Endothelial cell of umbilical vein (primary cell): ENCODE results near the gene SYTL3. TPM values are rescaled to one million over a fixed set of nuclear protein-coding genes. Genes with fewer than 3 reads are reported as not detected.

Source experiments
- BruUV-seq: library from RNA; stranded (reverse); fragments of 400-500 nt; replicated peaks from 2 replicates; lab custom pipeline; 2021; lab: Mats Ljungman, UMichigan
- CTCF ChIA-PET: fragments of 300-600, 350-600 bp; sonication (Branson Sonifier 250); formaldehyde crosslinking; loops from one replicate; lab custom pipeline; 2021; ENCODE audit warnings: antibody characterized with exemption, inconsistent platforms; lab: Charles Lee
- POLR2A ChIA-PET: fragments of 300-600, 350-600 bp; sonication (Branson Sonifier 250); formaldehyde crosslinking; loops from one replicate; lab custom pipeline; 2021; ENCODE audit warnings: antibody characterized with exemption, inconsistent platforms; lab: Charles Lee
- DNase-seq: peaks from one replicate; pipeline ENCODE4 v3.0.0-alpha.2; 2011; ENCODE audit warnings: low read depth, low spot score
- FAIRE-seq: peaks from 2 replicates; lab custom pipeline; 2011; peaks lifted over from hg19 to GRCh38; lab: Jason Lieb, UNC
- H2AFZ ChIP-seq: 2 replicates; pipeline ENCODE4 v1.6.0; 2012; ENCODE audit warnings: low read depth, low read length, control low read depth, inconsistent platforms
- H3K27ac ChIP-seq: 2 replicates; pipeline ENCODE4 v1.5.1; 2011; ENCODE audit warnings: low read depth, mild to moderate bottlenecking, control low read depth, low read length, moderate library complexity; ENCODE audit not compliant: insufficient read depth
- H3K27me3 ChIP-seq, 2 experiments: 2 replicates each; pipeline versions ENCODE4 v1.6.0 to v1.6.1; 2011; ENCODE audit warnings: low read length in 2 of 2, mixed read lengths in 1 of 2; ENCODE audit not compliant: control insufficient read depth in 2 of 2, insufficient read depth in 2 of 2
- H3K36me3 ChIP-seq, 2 experiments: 2 replicates in 1 of 2; 3 replicates in 1 of 2; pipeline ENCODE4 v1.5.1; 2011; ENCODE audit warnings: low read length in 2 of 2, mild to moderate bottlenecking in 1 of 2, moderate library complexity in 1 of 2; ENCODE audit not compliant: control insufficient read depth in 2 of 2, insufficient read depth in 2 of 2; ENCODE audit errors: extremely low read depth in 1 of 2
- H3K4me1 ChIP-seq: 3 replicates; pipeline ENCODE4 v1.5.1; 2011; ENCODE audit warnings: mild to moderate bottlenecking, low read length; ENCODE audit not compliant: control insufficient read depth, insufficient read depth; ENCODE audit errors: extremely low read depth
- H3K4me2 ChIP-seq: 2 replicates; pipeline ENCODE4 v1.6.1; 2011; ENCODE audit warnings: low read length, control low read depth, mixed read lengths; ENCODE audit not compliant: insufficient read depth
- H3K4me3 ChIP-seq, 3 experiments: fragments of 200-600 bp in 1 of 3; sonication (generic), shearing (Covaris generic) in 1 of 3; replicated peaks in 1 of 3; 2 replicates each; pipeline ENCODE4 v1.5.1; 2011 to 2016; ENCODE audit warnings: control low read depth in 3 of 3, low read length in 3 of 3, mild to moderate bottlenecking in 2 of 3, inconsistent platforms in 1 of 3, low read depth in 1 of 3, moderate library complexity in 1 of 3; ENCODE audit not compliant: insufficient read depth in 1 of 3
- H3K79me2 ChIP-seq: 2 replicates; pipeline ENCODE4 v1.6.0; 2012; ENCODE audit warnings: low read length, inconsistent platforms; ENCODE audit not compliant: control insufficient read depth, insufficient read depth
- H3K9ac ChIP-seq: replicated peaks from 2 replicates; pipeline ENCODE3; 2011; ENCODE audit warnings: low read length, control low read depth; ENCODE audit not compliant: insufficient read depth; ENCODE audit errors: extremely low read depth
- H3K9me1 ChIP-seq: replicated peaks from 3 replicates; pipeline ENCODE4 v1.6.0; 2011; ENCODE audit warnings: mild to moderate bottlenecking, low read length; ENCODE audit not compliant: control insufficient read depth, insufficient read depth; ENCODE audit errors: extremely low read depth
- H3K9me3 ChIP-seq: replicated peaks from 2 replicates; pipeline ENCODE4 v1.5.1; 2012; ENCODE audit warnings: low read length, inconsistent platforms; ENCODE audit not compliant: control insufficient read depth, insufficient read depth
- H4K20me1 ChIP-seq: replicated peaks from 2 replicates; pipeline ENCODE3; 2011; ENCODE audit warnings: mild to moderate bottlenecking, low read length; ENCODE audit not compliant: control insufficient read depth, insufficient read depth; ENCODE audit errors: extremely low read depth
- CTCF ChIP-seq, 2 donors: IDR thresholded peaks; 1 replicate in 1 of 2; 2 replicates in 1 of 2; pipeline ENCODE4 v1.5.1; 2011; ENCODE audit warnings: low read length in 2 of 2, mild to moderate bottlenecking in 2 of 2, moderate library complexity in 2 of 2, control low read depth in 1 of 2, inconsistent platforms in 1 of 2, low read depth in 1 of 2; ENCODE audit not compliant: insufficient read depth in 1 of 2; ENCODE audit errors: extremely low read depth in 1 of 2
- EZH2 ChIP-seq: IDR thresholded peaks from 2 replicates; pipeline ENCODE4 v1.6.1; 2012; ENCODE audit warnings: borderline replicate concordance, low read depth, mild to moderate bottlenecking, moderate library complexity, low read length, inconsistent platforms; ENCODE audit not compliant: severe bottlenecking
- FOS ChIP-seq: IDR thresholded peaks from 2 replicates; pipeline ENCODE4 v1.6.1; 2011; ENCODE audit warnings: mild to moderate bottlenecking, low read length, moderate library complexity, borderline replicate concordance; ENCODE audit not compliant: insufficient read depth
- GATA2 ChIP-seq: IDR thresholded peaks from 2 replicates; pipeline ENCODE4 v1.7.0; 2011; ENCODE audit warnings: low read depth, mild to moderate bottlenecking, moderate library complexity, mixed read lengths, low read length; ENCODE audit not compliant: insufficient read length, insufficient read depth
- JUN ChIP-seq: IDR thresholded peaks from 2 replicates; pipeline ENCODE4 v1.6.1; 2011; ENCODE audit warnings: borderline replicate concordance, low read depth; ENCODE audit not compliant: insufficient read length, insufficient read depth
- MAX ChIP-seq: IDR thresholded peaks from 2 replicates; pipeline ENCODE4 v1.6.1; 2011; ENCODE audit not compliant: insufficient read depth, insufficient read length
- MYC ChIP-seq: IDR thresholded peaks from one replicate; pipeline ENCODE4 v1.6.1; 2011; ENCODE audit warnings: mild to moderate bottlenecking, low read depth, low read length
- POLR2A ChIP-seq: IDR thresholded peaks from 2 replicates; pipeline ENCODE4 v1.6.1; 2012; ENCODE audit warnings: low read depth, mild to moderate bottlenecking, control low read depth, low read length
- POLR2AphosphoS5 ChIP-seq: IDR thresholded peaks from 2 replicates; pipeline ENCODE4 v1.6.1; 2012; ENCODE audit warnings: low read depth, mild to moderate bottlenecking, control low read depth, low read length, moderate library complexity; ENCODE audit not compliant: insufficient read depth
- dilution Hi-C: fragments of 300-500 bp; cut with MboI; formaldehyde crosslinking; loops from one replicate; pipeline ENCODE4 v1.15.0; 2019; ENCODE audit warnings: low sequenced_read_pairs; ENCODE audit not compliant: extremely low pct_ligation_motif_present
- intact Hi-C: fragments of 100-400 bp; cut with micrococcal nuclease; formaldehyde crosslinking; loops from one replicate; pipeline ENCODE4 v1.10.0; 2022
- polyA plus RNA-seq, 4 experiments: library from polyadenylated mRNA; depleted of rRNA in 3 of 4; stranded (reverse) in 3 of 4; unstranded in 1 of 4; fragments of >200 nt; gene quantifications; 2 replicates each; pipeline versions ENCODE4 v1.2.1 to v1.2.3, GENCODE V29; 2011 to 2012; ENCODE audit warnings: missing spikeins in 1 of 4
- total RNA-seq: library from RNA; stranded (reverse); gene quantifications from 2 replicates; pipeline ENCODE4 v1.2.3, GENCODE V29; 2021

Gene SYTL3
- total and polyA plus RNA-seq, 2 donors (not counting 3 experiments of a cell fraction or from before 2014, with no cell fraction given): 0.59 to 0.77 TPM

- H3K9me3 ChIP-seq: no peaks in the 10 kb centered on the region
- H3K27ac ChIP-seq: no peak overlapping the region
- DNase-seq: no peak
- H4K20me1 ChIP-seq: no peaks in the 10 kb centered on the region
- H3K9me1 ChIP-seq: no peaks in the 10 kb centered on the region
- BruUV-seq: no TSS peak
- FAIRE-seq: no peak
- peaks cover 41% of the 10 kb centered on the region for H3K79me2 ChIP-seq
- H2AFZ ChIP-seq: no peak overlapping the region
- POLR2A ChIA-PET: no interaction called here
- no peaks in the 10 kb centered on the region for H3K27me3 ChIP-seq
- no peak for TF ChIP-seq EZH2
- TF ChIP-seq POLR2A: no peak
- no peak for TF ChIP-seq FOS
- TF ChIP-seq MAX: no peak
- TF ChIP-seq GATA2: no peak
- no peak for TF ChIP-seq JUN
- TF ChIP-seq POLR2AphosphoS5: no peak
- no peak for TF ChIP-seq MYC
- no peak overlapping the region for H3K4me3 ChIP-seq
- CTCF ChIA-PET: interaction anchor here (1.0 to 2.0 kb wide), 4 partner anchors 10 to 424 kb away, joined by 3 to 8 read pairs (median 3); no protein-coding TSS in a partner anchor
- dilution Hi-C loops: no loop called here
- intact Hi-C loops: no loop called here
- peaks cover 20% of the 10 kb centered on the region for H3K4me1 ChIP-seq
- peaks cover 6 to 9% of the 10 kb centered on the region in 2 experiments for H3K36me3 ChIP-seq
- no peak overlapping the region for H3K9ac ChIP-seq
- no peak overlapping the region for H3K4me2 ChIP-seq
Observed at GRCh38 chr6:158638324-158638854, 11.5 kb upstream of the SYTL3 start.

GRCh38 chr6:158639056-158639455, 10.8 kb upstream of the SYTL3 start:
- H3K9ac ChIP-seq: no peak overlapping the region
- FAIRE-seq (no peak), DNase-seq (no peak)
- intact Hi-C loops: no loop called here
- H3K9me3 ChIP-seq: no peaks in the 10 kb centered on the region
- no peak overlapping the region for H2AFZ ChIP-seq
- TF ChIP-seq GATA2 (no peak), FOS (no peak), EZH2 (no peak), POLR2A (no peak), CTCF (IDR thresholded peaks at IDR 0.05; ENCODE audit: extremely low read depth in 1 of 2, insufficient read depth in 1 of 2, low read depth in 1 of 2, low read length in 2 of 2) (no peak), JUN (no peak), MAX (no peak), MYC (no peak), POLR2AphosphoS5 (no peak)
- H3K4me3 ChIP-seq: no peak overlapping the region
- H3K27ac ChIP-seq: no peak overlapping the region
- peaks cover 6 to 9% of the 10 kb centered on the region in 2 experiments for H3K36me3 ChIP-seq
- H3K79me2 ChIP-seq: peaks cover 47% of the 10 kb centered on the region
- H3K4me1 ChIP-seq: peaks cover 23% of the 10 kb centered on the region
- no peaks in the 10 kb centered on the region for H3K27me3 ChIP-seq
- POLR2A ChIA-PET: no interaction called here
- no peak overlapping the region for H3K4me2 ChIP-seq
- H4K20me1 ChIP-seq: no peaks in the 10 kb centered on the region
- BruUV-seq: no TSS peak
- H3K9me1 ChIP-seq: no peaks in the 10 kb centered on the region
- CTCF ChIA-PET: interaction anchor here (1.0 to 2.0 kb wide), 3 partner anchors 11 to 418 kb away, joined by 3 to 8 read pairs (median 3); no protein-coding TSS in a partner anchor
- dilution Hi-C loops: no loop called here
